Measurements from ENCODE around the gene POU2F1. TPM values are rescaled to one million over a fixed set of nuclear protein-coding genes. Genes with fewer than 3 reads are reported as not detected.

The POU2F1 gene
- total and polyA plus RNA-seq, 12 donors, result 3.2 to 52.5 (median 12.6) TPM

GRCh38 chr1:167408355-167408754, 187.7 kb downstream of the POU2F1 start:
- intact Hi-C loops (cut with DNase I), result loop anchor here in 1 of 2 donors (10.0 kb wide), 1 partner anchor 144 kb away; no protein-coding TSS in a partner anchor
- no peak for TF ChIP-seq POLR2A (IDR thresholded peaks at IDR 0.05)
- no peak for TF ChIP-seq CTCF (IDR thresholded peaks at IDR 0.05)

GRCh38 chr1:167409183-167409582, 188.5 kb downstream of the POU2F1 start:
- Histone ChIP-seq H3K27ac (no peak overlapping the region), H3K27me3 (no peaks in the 10 kb centered on the region), H3K4me1 (replicated peaks in 1 of 2) (peaks cover 0 to 3% of the 10 kb centered on the region in 2 donors), H3K9me3 (replicated peaks in 1 of 3) (no peaks in the 10 kb centered on the region), H3K4me3 (no peak overlapping the region), H3K36me3 (replicated peaks in 1 of 2) (peaks cover 0 to 8% of the 10 kb centered on the region in 2 donors)
- intact Hi-C loops (cut with DNase I), result loop anchor here in 1 of 2 donors (10.0 kb wide), 1 partner anchor 144 kb away; no protein-coding TSS in a partner anchor
- DNase-seq, result no peak
- 96 to 98% (median 96%) methylated on average over 1 of the region's 1 CpG for WGBS, 4 donors
- no peak for TF ChIP-seq POLR2A (IDR thresholded peaks at IDR 0.05)
- TF ChIP-seq CTCF (IDR thresholded peaks at IDR 0.05), result no peak

More at GRCh38 chr1:167408355-167408754, 187.7 kb downstream of the POU2F1 start:
- no peak for DNase-seq
- 84 to 100% (median 96%) methylated on average over 1 of the region's 1 CpG for WGBS, 4 donors
- Histone ChIP-seq H3K9me3 (replicated peaks in 1 of 3) (no peaks in the 10 kb centered on the region), H3K4me3 (no peak overlapping the region), H3K4me1 (replicated peaks in 1 of 2) (peaks cover 0 to 10% of the 10 kb centered on the region in 2 donors), H3K36me3 (replicated peaks in 1 of 2) (peaks cover 0 to 8% of the 10 kb centered on the region in 2 donors), H3K27me3 (no peaks in the 10 kb centered on the region), H3K27ac (no peak overlapping the region)

GRCh38 chr1:167412072-167412471, 191.4 kb downstream of the POU2F1 start:
- Histone ChIP-seq H3K4me1 (replicated peaks in 1 of 2) (no peaks in the 10 kb centered on the region), H3K9me3 (replicated peaks in 1 of 3) (no peaks in the 10 kb centered on the region), H3K4me3 (no peak overlapping the region), H3K27me3 (no peaks in the 10 kb centered on the region), H3K27ac (no peak overlapping the region), H3K36me3 (replicated peaks in 1 of 2) (peaks cover 0 to 14% of the 10 kb centered on the region in 2 donors)
- 82 to 92% (median 86%) methylated on average over 4 of the region's 4 CpGs for WGBS, 4 donors
- TF ChIP-seq CTCF (IDR thresholded peaks at IDR 0.05), result no peak
- no peak for TF ChIP-seq POLR2A (IDR thresholded peaks at IDR 0.05)
- DNase-seq, result no peak
- intact Hi-C loops (cut with DNase I), result no loop called here

GRCh38 chr1:167412920-167413319, 192.2 kb downstream of the POU2F1 start:
- H3K4me1 ChIP-seq (replicated peaks in 1 of 2), result no peaks in the 10 kb centered on the region
- H3K27ac ChIP-seq, result no peak overlapping the region
- no peaks in the 10 kb centered on the region for H3K9me3 ChIP-seq (replicated peaks in 1 of 3)
- WGBS, 4 donors, result 42 to 51% (median 48%) methylated on average over 5 of the region's 5 CpGs
- DNase-seq, result peak; percentile 45 to 81 (median 77)
- peaks cover 0 to 14% of the 10 kb centered on the region in 2 donors for H3K36me3 ChIP-seq (replicated peaks in 1 of 2)
- H3K27me3 ChIP-seq, result no peaks in the 10 kb centered on the region
- TF ChIP-seq POLR2A (IDR thresholded peaks at IDR 0.05), result peak in 1 of 2 donors; percentile 30
- TF ChIP-seq CTCF (IDR thresholded peaks at IDR 0.05), result no peak
- no peak overlapping the region for H3K4me3 ChIP-seq
- intact Hi-C loops (cut with DNase I), result no loop called here

All from adrenal gland (tissue), 12 donors.